Measurements from ENCODE around the gene PAM. TPM values are rescaled to one million over a fixed set of nuclear protein-coding genes. Genes with fewer than 3 reads are reported as not detected.

PAM gene
- total and polyA plus RNA-seq, 2 of the 13 experiments (the other 11 are each of a cell fraction or from before 2014, with no cell fraction given) = 20.2 to 79.1 TPM

- no peak for TF ChIP-seq KLF9 (CRISPR knock-in tag; IDR thresholded peaks at IDR 0.05; ENCODE audit: low read depth)
- TF ChIP-seq ZNF558 (CRISPR knock-in tag; IDR thresholded peaks at IDR 0.05; ENCODE audit: borderline replicate concordance) = no peak
- no peak for TF ChIP-seq NFIB (CRISPR knock-in tag; IDR thresholded peaks at IDR 0.05; ENCODE audit: borderline replicate concordance)
- TF ChIP-seq NFE2 (CRISPR knock-in tag; IDR thresholded peaks at IDR 0.05) = no peak
These were observed 724 bp downstream of the PAM start (continued) for GRCh38 chr5:102755686-102756371.

DNA sequence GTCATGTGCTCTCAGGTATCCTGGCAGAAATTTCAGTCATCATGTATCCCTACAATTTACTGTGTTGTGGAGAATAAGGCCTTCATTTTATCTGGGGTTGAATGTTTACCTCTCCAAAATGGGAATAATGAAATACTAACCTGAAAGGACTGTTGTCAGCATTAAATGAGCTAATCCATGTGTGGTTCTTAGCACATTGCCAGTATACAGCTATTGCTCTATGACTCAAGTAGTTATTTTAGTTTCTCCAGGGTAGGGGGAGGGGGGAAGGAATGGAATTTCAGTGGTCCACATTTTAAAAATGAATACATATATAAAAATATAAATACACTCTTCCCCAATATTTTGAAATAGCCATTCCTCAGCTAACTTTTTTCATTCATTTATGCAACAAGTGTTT, 3.5 kb downstream of the PAM start:
- Histone ChIP-seq H3K4me2 (ENCODE audit: low read depth, low read length) (no peak overlapping the region), H4K20me1 (ENCODE audit: insufficient read depth, low read length) (no peaks in the 10 kb centered on the region), H3K4me3 (replicated peaks in 1 of 3; ENCODE audit: insufficient read depth in 1 of 3, low read depth in 2 of 3, low read length in 3 of 3) (no peak overlapping the region), H3K36me3 (replicated peaks in 1 of 2; ENCODE audit: control insufficient read depth in 1 of 2, insufficient read depth in 2 of 2, low read length in 2 of 2) (no peaks in the 10 kb centered on the region), H3K9ac (ENCODE audit: insufficient read depth, low read depth, low read length) (no peak overlapping the region), H2AFZ (ENCODE audit: low read length) (no peak overlapping the region), H3K9me3 (ENCODE audit: low read length) (no peaks in the 10 kb centered on the region), H3K27me3 (ENCODE audit: control insufficient read depth in 1 of 2, insufficient read depth in 2 of 2, low read length in 2 of 2) (peaks cover under 1 to 12% of the 10 kb centered on the region in 2 experiments; a peak in 4 of 5 replicates), H3K4me1 (ENCODE audit: insufficient read depth, low read length) (peaks cover 26% of the 10 kb centered on the region), H3K27ac (ENCODE audit: extremely low read length, insufficient read depth, low read length) (no peak overlapping the region), H3K79me2 (ENCODE audit: insufficient read depth, low read length) (peaks cover 2% of the 10 kb centered on the region)
- ChIA-PET POLR2A (no interaction called here), CTCF (ENCODE audit: low intra/inter-chr PET ratio, low total read pairs) (no interaction called here)
- in situ Hi-C loops (cut with HindIII; ENCODE audit: extremely low pct_ligation_motif_present, low pct_unique_long_range_greater_than_20kb) = no loop called here
- no TSS peak for BruUV-seq (replicated peaks)
- intact Hi-C loops (cut with micrococcal nuclease; ENCODE audit: unreplicated experiment) = loop anchor here (10.0 kb wide), 1 partner anchor 356 kb away; no protein-coding TSS in a partner anchor
- ATAC-seq = no peak
- no peak for FAIRE-seq
- no peak for DNase-seq (ENCODE audit: low spot score)
- TF ChIP-seq, protein P1, sequence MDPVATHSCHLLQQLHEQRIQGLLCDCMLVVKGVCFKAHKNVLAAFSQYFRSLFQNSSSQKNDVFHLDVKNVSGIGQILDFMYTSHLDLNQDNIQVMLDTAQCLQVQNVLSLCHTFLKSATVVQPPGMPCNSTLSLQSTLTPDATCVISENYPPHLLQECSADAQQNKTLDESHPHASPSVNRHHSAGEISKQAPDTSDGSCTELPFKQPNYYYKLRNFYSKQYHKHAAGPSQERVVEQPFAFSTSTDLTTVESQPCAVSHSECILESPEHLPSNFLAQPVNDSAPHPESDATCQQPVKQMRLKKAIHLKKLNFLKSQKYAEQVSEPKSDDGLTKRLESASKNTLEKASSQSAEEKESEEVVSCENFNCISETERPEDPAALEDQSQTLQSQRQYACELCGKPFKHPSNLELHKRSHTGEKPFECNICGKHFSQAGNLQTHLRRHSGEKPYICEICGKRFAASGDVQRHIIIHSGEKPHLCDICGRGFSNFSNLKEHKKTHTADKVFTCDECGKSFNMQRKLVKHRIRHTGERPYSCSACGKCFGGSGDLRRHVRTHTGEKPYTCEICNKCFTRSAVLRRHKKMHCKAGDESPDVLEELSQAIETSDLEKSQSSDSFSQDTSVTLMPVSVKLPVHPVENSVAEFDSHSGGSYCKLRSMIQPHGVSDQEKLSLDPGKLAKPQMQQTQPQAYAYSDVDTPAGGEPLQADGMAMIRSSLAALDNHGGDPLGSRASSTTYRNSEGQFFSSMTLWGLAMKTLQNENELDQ (CRISPR knock-in tag; IDR thresholded peaks at IDR 0.05; ENCODE audit: borderline replicate concordance) = no peak
- TF ChIP-seq, protein P2, sequence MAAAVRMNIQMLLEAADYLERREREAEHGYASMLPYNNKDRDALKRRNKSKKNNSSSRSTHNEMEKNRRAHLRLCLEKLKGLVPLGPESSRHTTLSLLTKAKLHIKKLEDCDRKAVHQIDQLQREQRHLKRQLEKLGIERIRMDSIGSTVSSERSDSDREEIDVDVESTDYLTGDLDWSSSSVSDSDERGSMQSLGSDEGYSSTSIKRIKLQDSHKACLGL (CRISPR knock-in tag; IDR thresholded peaks at IDR 0.05) = no peak
- TF ChIP-seq CREB1 (IDR thresholded peaks at IDR 0.05) = no peak
- TF ChIP-seq CREB1 (CRISPR knock-in tag; IDR thresholded peaks at IDR 0.05) = no peak
- TF ChIP-seq, protein P3, sequence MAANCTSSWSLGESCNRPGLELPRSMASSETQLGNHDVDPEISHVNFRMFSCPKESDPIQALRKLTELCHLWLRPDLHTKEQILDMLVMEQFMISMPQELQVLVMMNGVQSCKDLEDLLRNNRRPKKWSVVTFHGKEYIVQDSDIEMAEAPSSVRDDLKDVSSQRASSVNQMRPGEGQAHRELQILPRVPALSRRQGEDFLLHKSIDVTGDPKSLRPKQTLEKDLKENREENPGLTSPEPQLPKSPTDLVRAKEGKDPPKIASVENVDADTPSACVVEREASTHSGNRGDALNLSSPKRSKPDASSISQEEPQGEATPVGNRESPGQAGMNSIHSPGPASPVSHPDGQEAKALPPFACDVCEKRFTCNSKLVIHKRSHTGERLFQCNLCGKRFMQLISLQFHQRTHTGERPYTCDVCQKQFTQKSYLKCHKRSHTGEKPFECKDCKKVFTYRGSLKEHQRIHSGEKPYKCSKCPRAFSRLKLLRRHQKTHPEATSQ (CRISPR knock-in tag; IDR thresholded peaks at IDR 0.05; ENCODE audit: borderline replicate concordance) = no peak
- no peak for TF ChIP-seq ZNF629 (CRISPR knock-in tag; conservative IDR thresholded peaks at IDR 0.05)
- no peak for TF ChIP-seq AGO2 (optimal IDR thresholded peaks at IDR 0.05; ENCODE audit: low read depth, low read length)
- TF ChIP-seq FOXO1 (CRISPR knock-in tag; IDR thresholded peaks at IDR 0.05) = no peak
- TF ChIP-seq, protein P4, sequence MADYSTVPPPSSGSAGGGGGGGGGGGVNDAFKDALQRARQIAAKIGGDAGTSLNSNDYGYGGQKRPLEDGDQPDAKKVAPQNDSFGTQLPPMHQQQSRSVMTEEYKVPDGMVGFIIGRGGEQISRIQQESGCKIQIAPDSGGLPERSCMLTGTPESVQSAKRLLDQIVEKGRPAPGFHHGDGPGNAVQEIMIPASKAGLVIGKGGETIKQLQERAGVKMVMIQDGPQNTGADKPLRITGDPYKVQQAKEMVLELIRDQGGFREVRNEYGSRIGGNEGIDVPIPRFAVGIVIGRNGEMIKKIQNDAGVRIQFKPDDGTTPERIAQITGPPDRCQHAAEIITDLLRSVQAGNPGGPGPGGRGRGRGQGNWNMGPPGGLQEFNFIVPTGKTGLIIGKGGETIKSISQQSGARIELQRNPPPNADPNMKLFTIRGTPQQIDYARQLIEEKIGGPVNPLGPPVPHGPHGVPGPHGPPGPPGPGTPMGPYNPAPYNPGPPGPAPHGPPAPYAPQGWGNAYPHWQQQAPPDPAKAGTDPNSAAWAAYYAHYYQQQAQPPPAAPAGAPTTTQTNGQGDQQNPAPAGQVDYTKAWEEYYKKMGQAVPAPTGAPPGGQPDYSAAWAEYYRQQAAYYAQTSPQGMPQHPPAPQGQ (CRISPR knock-in tag; IDR thresholded peaks at IDR 0.05; ENCODE audit: borderline replicate concordance) = no peak
- TF ChIP-seq, protein P5, sequence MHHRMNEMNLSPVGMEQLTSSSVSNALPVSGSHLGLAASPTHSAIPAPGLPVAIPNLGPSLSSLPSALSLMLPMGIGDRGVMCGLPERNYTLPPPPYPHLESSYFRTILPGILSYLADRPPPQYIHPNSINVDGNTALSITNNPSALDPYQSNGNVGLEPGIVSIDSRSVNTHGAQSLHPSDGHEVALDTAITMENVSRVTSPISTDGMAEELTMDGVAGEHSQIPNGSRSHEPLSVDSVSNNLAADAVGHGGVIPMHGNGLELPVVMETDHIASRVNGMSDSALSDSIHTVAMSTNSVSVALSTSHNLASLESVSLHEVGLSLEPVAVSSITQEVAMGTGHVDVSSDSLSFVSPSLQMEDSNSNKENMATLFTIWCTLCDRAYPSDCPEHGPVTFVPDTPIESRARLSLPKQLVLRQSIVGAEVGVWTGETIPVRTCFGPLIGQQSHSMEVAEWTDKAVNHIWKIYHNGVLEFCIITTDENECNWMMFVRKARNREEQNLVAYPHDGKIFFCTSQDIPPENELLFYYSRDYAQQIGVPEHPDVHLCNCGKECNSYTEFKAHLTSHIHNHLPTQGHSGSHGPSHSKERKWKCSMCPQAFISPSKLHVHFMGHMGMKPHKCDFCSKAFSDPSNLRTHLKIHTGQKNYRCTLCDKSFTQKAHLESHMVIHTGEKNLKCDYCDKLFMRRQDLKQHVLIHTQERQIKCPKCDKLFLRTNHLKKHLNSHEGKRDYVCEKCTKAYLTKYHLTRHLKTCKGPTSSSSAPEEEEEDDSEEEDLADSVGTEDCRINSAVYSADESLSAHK (CRISPR knock-in tag; IDR thresholded peaks at IDR 0.05; ENCODE audit: borderline replicate concordance) = no peak
